CD14-positive monocyte (primary cell): Measurements from ENCODE around the gene RC3H1. TPM values are rescaled to one million over a fixed set of nuclear protein-coding genes. Genes with fewer than 3 reads are reported as not detected.

ENCODE experiments used
- DNase-seq, 3 donors: peaks; one replicate each; pipeline ENCODE4 v3.0.0-alpha.2; 2011 to 2022
- H2AFZ ChIP-seq: 2 replicates; pipeline ENCODE4 v1.6.0; 2012; ENCODE audit warnings: mild to moderate bottlenecking, low read depth, low read length, inconsistent platforms; ENCODE audit not compliant: insufficient read depth, poor library complexity, severe bottlenecking
- H3K27ac ChIP-seq, 2 donors: 1 replicate in 1 of 2; 2 replicates in 1 of 2; pipeline ENCODE4 v1.5.1; 2012 to 2013; ENCODE audit warnings: low read length in 2 of 2, control low read depth in 1 of 2, inconsistent platforms in 1 of 2, low read depth in 1 of 2, mild to moderate bottlenecking in 1 of 2
- H3K27me3 ChIP-seq, 2 donors: one replicate each; pipeline versions ENCODE4 v1.6.0 to v1.6.1; 2011 to 2013; ENCODE audit warnings: low read length in 2 of 2; ENCODE audit not compliant: control insufficient read depth in 2 of 2, insufficient read depth in 2 of 2
- H3K36me3 ChIP-seq, 2 donors: replicated peaks in 1 of 2; 1 replicate in 1 of 2; 2 replicates in 1 of 2; pipeline versions ENCODE4 v1.5.1 to v1.6.1; 2012 to 2013; ENCODE audit warnings: low read length in 2 of 2, control low read depth in 1 of 2, inconsistent platforms in 1 of 2, mild to moderate bottlenecking in 1 of 2; ENCODE audit not compliant: insufficient read depth in 2 of 2, control insufficient read depth in 1 of 2
- H3K4me1 ChIP-seq, 2 donors: 1 replicate in 1 of 2; 2 replicates in 1 of 2; pipeline versions ENCODE4 v1.5.1 to v1.6.1; 2012 to 2013; ENCODE audit warnings: low read length in 2 of 2, control low read depth in 1 of 2, inconsistent platforms in 1 of 2, mild to moderate bottlenecking in 1 of 2, moderate library complexity in 1 of 2; ENCODE audit not compliant: insufficient read depth in 2 of 2, control insufficient read depth in 1 of 2
- H3K4me2 ChIP-seq: replicated peaks from 2 replicates; pipeline ENCODE3; 2012; ENCODE audit warnings: low read length, moderate library complexity, mild to moderate bottlenecking; ENCODE audit not compliant: poor library complexity, severe bottlenecking; ENCODE audit errors: extremely low read depth
- H3K4me3 ChIP-seq, 3 experiments: fragments of 200-600 bp in 1 of 3; sonication (generic) in 1 of 3; replicated peaks in 1 of 3; 1 replicate in 2 of 3; 2 replicates in 1 of 3; pipeline ENCODE4 v1.5.1; 2011 to 2013; ENCODE audit warnings: low read length in 3 of 3, mild to moderate bottlenecking in 3 of 3, control low read depth in 2 of 3, low read depth in 2 of 3, inconsistent platforms in 1 of 3, moderate library complexity in 1 of 3
- H3K79me2 ChIP-seq: 2 replicates; pipeline ENCODE4 v1.6.0; 2012; ENCODE audit warnings: mild to moderate bottlenecking, control low read depth, inconsistent platforms, low read length, moderate library complexity; ENCODE audit not compliant: insufficient read depth
- H3K9ac ChIP-seq: 2 replicates; pipeline ENCODE4 v1.6.0; 2017; ENCODE audit warnings: low read length, mild to moderate bottlenecking; ENCODE audit not compliant: insufficient read depth, poor library complexity, severe bottlenecking
- H3K9me3 ChIP-seq, 2 donors: replicated peaks in 1 of 2; 1 replicate in 1 of 2; 2 replicates in 1 of 2; pipeline versions ENCODE4 v1.5.1 to v1.6.1; 2012 to 2013; ENCODE audit warnings: low read length in 2 of 2, control low read depth in 1 of 2; ENCODE audit not compliant: control insufficient read depth in 1 of 2, insufficient read depth in 1 of 2
- H4K20me1 ChIP-seq: 2 replicates; pipeline ENCODE4 v1.6.0; 2012; ENCODE audit warnings: mild to moderate bottlenecking, low read length, control low read depth, moderate library complexity; ENCODE audit not compliant: insufficient read depth
- H3K27ac Mint-ChIP-seq, 7 donors: one replicate each; pipeline ENCODE4 v1.8.0; 2020; ENCODE audit warnings: mild to moderate bottlenecking in 7 of 7, mixed read lengths in 7 of 7, moderate library complexity in 6 of 7, inconsistent platforms in 2 of 7
- H3K27me3 Mint-ChIP-seq, 3 donors: one replicate each; pipeline ENCODE4 v1.8.0; 2021 to 2022; ENCODE audit warnings: low read depth in 3 of 3, mild to moderate bottlenecking in 3 of 3, mixed read lengths in 3 of 3, moderate library complexity in 3 of 3, inconsistent platforms in 1 of 3
- H3K36me3 Mint-ChIP-seq, 2 donors: one replicate each; pipeline ENCODE4 v1.8.0; 2020; ENCODE audit warnings: mixed read lengths in 2 of 2, inconsistent platforms in 1 of 2, mild to moderate bottlenecking in 1 of 2
- H3K4me1 Mint-ChIP-seq: one replicate; pipeline ENCODE4 v1.8.0; 2020; ENCODE audit warnings: mild to moderate bottlenecking, mixed read lengths
- H3K4me3 Mint-ChIP-seq, 2 donors: one replicate each; pipeline ENCODE4 v1.8.0; 2020; ENCODE audit warnings: mild to moderate bottlenecking in 2 of 2, mixed read lengths in 2 of 2, moderate library complexity in 1 of 2
- H3K9me3 Mint-ChIP-seq, 7 donors: one replicate each; pipeline ENCODE4 v1.8.0; 2020 to 2022; ENCODE audit warnings: mixed read lengths in 7 of 7, mild to moderate bottlenecking in 6 of 7, moderate library complexity in 6 of 7, inconsistent platforms in 2 of 7
- CTCF ChIP-seq: fragments of 200-600 bp; IDR thresholded peaks from one replicate; pipeline ENCODE4 v1.8.0; 2022; ENCODE audit warnings: antibody characterized with exemption, mild to moderate bottlenecking
- WGBS: methylation state at CpG from one replicate; pipeline ENCODE4 v1.1.5; 2013; ENCODE audit warnings: missing lambda C conversion rate; ENCODE audit not compliant: insufficient coverage; 5-methylcytosine and 5-hydroxymethylcytosine counted together
- intact Hi-C, 2 donors: fragments of 100-400 bp; cut with micrococcal nuclease; formaldehyde crosslinking; loops; one replicate each; pipeline versions ENCODE4 v1.15.0 to v1.15.1; 2023
- polyA plus RNA-seq, 3 donors: library from polyadenylated mRNA; depleted of rRNA in 1 of 3; unstranded in 2 of 3; stranded (reverse) in 1 of 3; fragments of 300-500 nt in 2 of 3; fragments of >200 nt in 1 of 3; fragmentation: Illumina TruSeq in 2 of 3; gene quantifications; 1 replicate in 2 of 3; 2 replicates in 1 of 3; pipeline ENCODE4 v1.2.3, GENCODE V29; 2012 to 2021

Gene RC3H1
- polyA plus RNA-seq, 3 donors: 3.8 to 17.3 (median 7.8) TPM

- Mint-ChIP-seq H3K9me3 (no peaks in the 10 kb centered on the region), H3K27me3 (peaks cover 0 to 1% (median 0%) of the 10 kb centered on the region in 3 donors), H3K27ac (no peak overlapping the region), H3K4me1 (no peaks in the 10 kb centered on the region), H3K36me3 (peaks cover 0 to 5% of the 10 kb centered on the region in 2 donors), H3K4me3 (no peak overlapping the region)
- no peaks in the 10 kb centered on the region for H3K9me3 ChIP-seq
- intact Hi-C loops: no loop called here
- no peak overlapping the region for H3K27ac ChIP-seq
- no peak for TF ChIP-seq CTCF
- no peaks in the 10 kb centered on the region for H3K4me1 ChIP-seq
- DNase-seq: no peak
- no peak overlapping the region for H3K4me2 ChIP-seq
- H3K79me2 ChIP-seq: no peaks in the 10 kb centered on the region
- no peak overlapping the region for H3K9ac ChIP-seq
- H4K20me1 ChIP-seq: no peaks in the 10 kb centered on the region
- no peak overlapping the region for H2AFZ ChIP-seq
- no peak overlapping the region for H3K4me3 ChIP-seq
- whole genome bisulfite sequencing: 98% methylated on average over 8 of the region's 8 CpGs
- H3K27me3 ChIP-seq: no peaks in the 10 kb centered on the region
- H3K36me3 ChIP-seq: peaks cover 0 to 4% of the 10 kb centered on the region in 2 donors
These were observed 96.6 kb downstream of the RC3H1 start for GRCh38 chr1:173925306-173926242.

GRCh38 chr1:173920861-173921260 is 101.3 kb downstream of the RC3H1 start:
- no peaks in the 10 kb centered on the region for H3K79me2 ChIP-seq
- 97% methylated on average over 3 of the region's 5 CpGs for WGBS

More at GRCh38 chr1:173920861-173921260, 101.3 kb downstream of the RC3H1 start:
- no peak overlapping the region for H3K27ac Mint-ChIP-seq
- H3K27ac ChIP-seq: no peak overlapping the region
- H4K20me1 ChIP-seq: no peaks in the 10 kb centered on the region
- no peaks in the 10 kb centered on the region for H3K9me3 Mint-ChIP-seq
- H3K4me3 Mint-ChIP-seq: no peak overlapping the region
- no peaks in the 10 kb centered on the region for H3K4me1 ChIP-seq
- no peaks in the 10 kb centered on the region for H3K27me3 ChIP-seq
- no peak overlapping the region for H3K4me3 ChIP-seq
- no peaks in the 10 kb centered on the region for H3K4me1 Mint-ChIP-seq
- intact Hi-C loops: no loop called here
- no peak overlapping the region for H3K9ac ChIP-seq
- no peak for TF ChIP-seq CTCF
- H3K36me3 Mint-ChIP-seq: no peaks in the 10 kb centered on the region
- no peaks in the 10 kb centered on the region for H3K9me3 ChIP-seq
- H3K36me3 ChIP-seq: no peaks in the 10 kb centered on the region
- no peak for DNase-seq
- H3K27me3 Mint-ChIP-seq: peaks cover 0 to 2% (median 1%) of the 10 kb centered on the region in 3 donors
- no peak overlapping the region for H3K4me2 ChIP-seq
- H2AFZ ChIP-seq: no peak overlapping the region
